NCI-H510A treated with DMSO at 0.1 percent for 48 hours (cell line): ENCODE data around the gene BET1.

ENCODE experiments used
- DNase-seq: peaks from one replicate; lab custom pipeline; 2025; lab: John Stamatoyannopoulos, UW

Gene BET1

DNA sequence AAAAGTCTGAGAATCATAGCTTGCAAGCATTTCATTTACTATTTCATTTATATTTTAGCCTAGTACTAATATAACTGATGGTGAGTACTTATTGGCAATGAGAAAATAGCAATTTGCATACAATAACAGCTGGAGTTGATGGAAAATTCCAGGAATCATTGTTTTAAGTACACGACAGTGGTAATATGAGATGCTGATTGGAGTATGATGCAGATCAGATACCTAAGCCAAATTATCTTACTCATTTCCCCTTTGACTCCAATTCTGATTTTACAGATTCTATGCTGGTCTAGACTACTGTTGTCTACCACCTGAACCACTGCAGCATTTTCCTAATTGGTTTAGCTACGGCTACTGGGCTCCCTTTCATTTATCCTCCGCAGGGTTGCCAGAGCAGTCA is 45.9 kb downstream of the BET1 start:
- no peak for DNase-seq

DNA sequence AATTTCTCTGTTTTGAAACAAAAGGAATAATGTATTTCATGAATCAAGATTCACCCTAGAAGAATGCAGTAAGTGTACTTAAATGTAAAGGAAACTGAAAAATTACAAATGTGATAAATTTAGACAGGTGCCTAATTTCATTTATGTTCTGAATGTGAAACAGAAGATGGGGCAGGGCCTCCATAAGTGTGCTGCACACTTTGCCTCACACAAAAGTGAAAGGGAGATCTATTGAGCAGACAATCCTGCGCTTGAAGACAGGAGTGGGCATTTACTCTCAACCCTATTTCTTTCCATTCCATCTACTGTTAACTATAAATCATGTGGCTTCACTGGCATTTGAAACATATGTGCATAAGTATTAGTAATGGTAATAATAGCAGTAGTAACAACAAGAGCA is 46.4 kb downstream of the BET1 start:
- no peak for DNase-seq

DNA sequence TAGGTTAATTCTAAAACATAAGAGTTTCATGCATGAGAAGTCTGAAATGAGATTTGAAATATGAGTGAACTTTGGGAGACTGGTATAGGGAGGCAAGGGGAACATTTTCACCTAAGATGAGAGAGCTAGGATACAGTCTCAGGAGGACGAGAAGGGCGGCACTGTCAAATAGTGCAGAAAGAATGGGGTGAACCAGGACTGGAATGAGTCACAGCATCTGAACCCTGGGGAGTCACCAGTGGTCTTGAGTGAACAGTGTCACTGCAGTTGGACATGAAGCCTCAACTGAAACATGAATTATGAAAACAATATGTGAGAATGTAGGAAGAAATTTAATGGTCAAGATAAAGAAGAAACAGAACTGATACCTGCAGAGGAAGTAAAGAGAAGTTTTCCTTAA is 48.9 kb downstream of the BET1 start:
- DNase-seq, result no peak

DNA sequence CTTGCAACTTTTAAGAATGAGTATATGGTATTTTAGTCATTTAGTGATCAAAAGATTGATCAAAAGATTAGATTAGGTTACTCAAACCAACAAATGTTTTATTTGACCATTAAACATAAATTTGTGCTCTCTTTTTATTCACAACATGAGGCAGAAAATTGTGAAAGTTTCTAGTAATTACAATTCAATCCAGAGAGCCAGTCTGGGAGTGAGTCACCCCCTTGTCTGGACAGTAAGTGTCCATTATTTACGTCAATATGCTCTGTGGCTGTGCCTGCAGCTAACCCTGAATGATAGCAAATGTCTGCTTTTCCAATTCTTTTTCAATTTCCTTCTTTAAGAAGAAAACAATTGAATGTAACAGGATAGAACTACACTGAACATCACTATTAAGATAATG is 54.7 kb downstream of the BET1 start:
- no peak for DNase-seq

- no peak for DNase-seq
Measured at GRCh38 chr7:93948873-93949272, 55.3 kb downstream of the BET1 start.

- no peak for DNase-seq
Measured at GRCh38 chr7:93948106-93948505, 56.0 kb downstream of the BET1 start.

- DNase-seq, result no peak
Measured at GRCh38 chr7:93945756-93946535, 58.2 kb downstream of the BET1 start.

DNA sequence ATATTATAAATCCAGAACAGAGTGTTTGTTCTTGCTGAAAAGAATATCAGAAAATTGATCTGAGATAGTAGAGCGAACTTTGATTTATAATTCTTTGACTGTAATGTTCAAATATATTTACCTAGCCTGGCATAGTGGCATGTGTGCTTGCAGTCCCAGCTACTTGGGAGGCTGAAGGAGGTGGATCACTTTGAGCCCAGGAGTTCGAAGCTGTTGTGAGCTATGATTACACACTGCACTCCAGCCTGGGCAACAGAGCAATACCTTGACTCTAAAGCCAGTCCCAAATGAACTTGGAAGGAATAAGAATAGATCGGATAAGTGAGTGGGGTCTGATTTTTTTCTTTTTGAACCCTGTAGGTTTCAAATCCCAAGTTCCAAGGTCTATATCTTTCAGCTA is 59.1 kb downstream of the BET1 start:
- no peak for DNase-seq

DNA sequence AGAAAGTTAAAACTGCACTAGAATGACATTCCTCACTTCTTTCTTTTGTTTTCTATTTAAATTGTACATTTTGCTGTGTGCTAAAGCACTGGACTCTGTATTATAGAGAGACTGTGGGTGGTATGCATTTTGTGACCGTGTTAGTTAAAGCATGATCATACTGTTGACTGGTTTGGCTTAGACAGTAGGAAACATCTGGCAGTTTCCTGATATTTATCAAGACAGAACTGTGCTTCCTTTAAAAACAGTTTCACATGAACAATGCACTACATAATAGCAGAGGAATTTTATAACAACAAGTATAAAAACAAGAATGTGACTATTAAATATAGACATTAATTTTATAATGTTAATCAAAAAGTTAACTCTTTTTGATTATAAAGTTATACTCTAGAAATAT is 59.5 kb downstream of the BET1 start:
- DNase-seq, result no peak

DNA sequence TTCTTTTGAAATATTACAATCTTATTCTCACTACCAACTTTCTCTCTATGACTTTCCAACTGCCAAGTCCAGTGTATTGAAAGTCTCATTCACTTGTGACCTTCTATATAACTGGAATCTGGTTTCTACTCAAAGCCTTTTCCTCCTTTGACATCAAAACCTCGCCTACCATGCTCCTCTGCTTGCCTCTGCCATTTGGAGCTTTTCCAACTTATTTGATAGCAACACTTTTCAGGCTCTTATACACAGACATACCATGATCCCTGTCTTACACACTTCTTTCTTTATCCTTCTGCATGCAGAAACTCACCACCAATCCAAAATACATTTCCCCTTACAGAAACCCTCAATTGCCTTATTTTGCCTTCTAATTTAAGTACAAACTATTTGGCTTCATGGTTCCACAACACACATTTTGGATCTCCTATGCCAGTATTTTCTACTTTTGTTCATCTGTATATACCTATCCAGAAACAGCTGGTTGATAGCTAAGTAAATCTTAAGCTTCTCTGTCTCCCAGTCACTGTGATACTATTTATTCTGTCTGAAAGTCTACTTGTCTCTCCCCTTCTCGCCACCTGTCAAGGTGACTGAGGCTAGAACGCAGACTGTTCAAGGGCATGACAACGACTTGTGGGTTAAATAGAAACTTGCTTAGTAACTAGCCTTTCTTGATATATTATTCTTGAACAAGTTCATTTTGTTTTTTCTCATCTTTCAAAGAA is 60.2 kb downstream of the BET1 start:
- DNase-seq, result no peak
